Upper lobe of left lung (tissue), 4 donors: ENCODE measurements around the gene TBC1D32.
"Not testable (repeated sequence)": the region's sequence is repeated elsewhere in the genome, so short reads cannot be mapped to it uniquely, and the experiment has no call there.

Source experiments
- POLR2A ChIP-seq, 4 donors: fragments of 450-650 bp; IDR thresholded peaks; one replicate each; pipeline ENCODE4 v1.5.1; 2016 to 2017; ENCODE audit warnings: antibody characterized with exemption in 4 of 4, mild to moderate bottlenecking in 2 of 4
- TF ChIP-seq, protein P1 (sequence below), 6 experiments: fragments of 450-650 bp in 4 of 6; fragments of 200-600 bp in 2 of 6; sonication (generic) in 2 of 6; IDR thresholded peaks; one replicate each; pipeline ENCODE4 v1.5.1; 2016 to 2019; ENCODE audit warnings: antibody characterized with exemption in 6 of 6

DNA sequence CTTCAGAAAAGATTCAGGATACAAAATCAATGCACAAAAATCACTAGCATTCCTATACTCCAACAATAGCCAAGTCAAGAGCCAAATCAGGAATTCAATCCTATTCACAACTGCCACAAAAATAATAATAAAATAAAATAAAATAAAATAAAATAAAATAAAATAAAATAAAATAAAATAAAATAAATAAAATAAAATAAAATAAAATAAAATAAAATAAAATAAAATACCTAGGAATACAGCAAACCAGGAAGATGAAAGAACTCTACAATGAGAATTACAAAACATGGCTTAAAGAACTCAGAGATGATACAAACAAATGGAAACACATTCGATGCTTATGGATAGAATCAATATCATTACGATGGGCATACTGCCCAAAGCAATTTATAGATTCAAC is 120.9 kb downstream of the TBC1D32 start:
- TF ChIP-seq, protein P1, sequence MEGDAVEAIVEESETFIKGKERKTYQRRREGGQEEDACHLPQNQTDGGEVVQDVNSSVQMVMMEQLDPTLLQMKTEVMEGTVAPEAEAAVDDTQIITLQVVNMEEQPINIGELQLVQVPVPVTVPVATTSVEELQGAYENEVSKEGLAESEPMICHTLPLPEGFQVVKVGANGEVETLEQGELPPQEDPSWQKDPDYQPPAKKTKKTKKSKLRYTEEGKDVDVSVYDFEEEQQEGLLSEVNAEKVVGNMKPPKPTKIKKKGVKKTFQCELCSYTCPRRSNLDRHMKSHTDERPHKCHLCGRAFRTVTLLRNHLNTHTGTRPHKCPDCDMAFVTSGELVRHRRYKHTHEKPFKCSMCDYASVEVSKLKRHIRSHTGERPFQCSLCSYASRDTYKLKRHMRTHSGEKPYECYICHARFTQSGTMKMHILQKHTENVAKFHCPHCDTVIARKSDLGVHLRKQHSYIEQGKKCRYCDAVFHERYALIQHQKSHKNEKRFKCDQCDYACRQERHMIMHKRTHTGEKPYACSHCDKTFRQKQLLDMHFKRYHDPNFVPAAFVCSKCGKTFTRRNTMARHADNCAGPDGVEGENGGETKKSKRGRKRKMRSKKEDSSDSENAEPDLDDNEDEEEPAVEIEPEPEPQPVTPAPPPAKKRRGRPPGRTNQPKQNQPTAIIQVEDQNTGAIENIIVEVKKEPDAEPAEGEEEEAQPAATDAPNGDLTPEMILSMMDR (IDR thresholded peaks at IDR 0.05), result not testable (repeated sequence)
- not testable (repeated sequence) for TF ChIP-seq POLR2A (IDR thresholded peaks at IDR 0.05)
